Thymus (tissue), 11 donors: Measurements from ENCODE around the gene P4HB. TPM values are rescaled to one million over a fixed set of nuclear protein-coding genes. Genes with fewer than 3 reads are reported as not detected.

Experiments
- DNase-seq, 9 donors: peaks; one replicate each; pipeline ENCODE4 v3.0.0-alpha.2; 2013; ENCODE audit warnings: low spot score in 9 of 9, low read depth in 6 of 9, missing footprints in 1 of 9
- H3K27ac ChIP-seq, 2 donors: one replicate each; pipeline ENCODE4 v1.5.1; 2013; ENCODE audit warnings: control low read depth in 1 of 2, low read depth in 1 of 2, low read length in 1 of 2, mild to moderate bottlenecking in 1 of 2, moderate library complexity in 1 of 2
- H3K27me3 ChIP-seq, 2 donors: one replicate each; pipeline ENCODE4 v1.5.1; 2013; ENCODE audit warnings: low read length in 1 of 2; ENCODE audit not compliant: control insufficient read depth in 2 of 2, insufficient read depth in 1 of 2
- H3K36me3 ChIP-seq, 2 donors: one replicate each; pipeline ENCODE4 v1.5.1; 2013; ENCODE audit warnings: low read length in 1 of 2, mild to moderate bottlenecking in 1 of 2, moderate library complexity in 1 of 2; ENCODE audit not compliant: control insufficient read depth in 2 of 2, insufficient read depth in 2 of 2
- H3K4me1 ChIP-seq, 2 donors: one replicate each; pipeline ENCODE4 v1.5.1; 2013; ENCODE audit warnings: low read length in 2 of 2; ENCODE audit not compliant: control insufficient read depth in 2 of 2, insufficient read depth in 2 of 2
- H3K4me3 ChIP-seq, 2 donors: one replicate each; pipeline ENCODE4 v1.5.1; 2013; ENCODE audit warnings: low read length in 2 of 2, control low read depth in 1 of 2, mild to moderate bottlenecking in 1 of 2
- H3K9me3 ChIP-seq, 2 donors: one replicate each; pipeline ENCODE4 v1.5.1; 2013; ENCODE audit warnings: low read length in 1 of 2, mild to moderate bottlenecking in 1 of 2; ENCODE audit not compliant: control insufficient read depth in 2 of 2, insufficient read depth in 1 of 2
- WGBS: extraction: QIAGEN DNeasy Blood & Tissue Kit; methylation state at CpG from one replicate; pipeline ENCODE4 v1.1.7; 2013; 5-methylcytosine and 5-hydroxymethylcytosine counted together
- polyA plus RNA-seq: library from polyadenylated mRNA; stranded (reverse); fragments of 200-250 nt; gene quantifications from one replicate; pipeline ENCODE4 v1.2.3, GENCODE V29; 2013
- total RNA-seq: library from RNA; stranded (reverse); fragments of 120-200 nt; gene quantifications from one replicate; pipeline ENCODE4 v1.2.4, GENCODE V29; 2013
- donor health status: healthy.

The P4HB gene
- total and polyA plus RNA-seq, 2 donors = 210 to 219 TPM

GRCh38 chr17:81812571-81813370 lies 47.6 kb downstream of the P4HB start:
- Histone ChIP-seq H3K36me3 (no peaks in the 10 kb centered on the region), H3K27me3 (peaks cover under 1 to 46% of the 10 kb centered on the region in 2 donors), H3K9me3 (no peaks in the 10 kb centered on the region), H3K4me3 (no peak overlapping the region), H3K27ac (no peak overlapping the region), H3K4me1 (no peaks in the 10 kb centered on the region)
- WGBS = 94% methylated on average over 45 of the region's 45 CpGs
- DNase-seq = no peak

GRCh38 chr17:81811705-81812570 lies 48.4 kb downstream of the P4HB start:
- H3K27me3 ChIP-seq = peaks cover 7 to 49% of the 10 kb centered on the region in 2 donors
- no peaks in the 10 kb centered on the region for H3K9me3 ChIP-seq
- DNase-seq = no peak
- 88% methylated on average over 24 of the region's 24 CpGs for WGBS
- no peaks in the 10 kb centered on the region for H3K4me1 ChIP-seq
- H3K27ac ChIP-seq = no peak overlapping the region
- no peak overlapping the region for H3K4me3 ChIP-seq
- H3K36me3 ChIP-seq = no peaks in the 10 kb centered on the region

- H3K27me3 ChIP-seq = peaks cover 14 to 58% of the 10 kb centered on the region in 2 donors
Measured at GRCh38 chr17:81810892-81811704, 49.2 kb downstream of the P4HB start.

GRCh38 chr17:81810476-81810875 lies 49.9 kb downstream of the P4HB start:
- 87% methylated on average over 8 of the region's 8 CpGs for WGBS
- Histone ChIP-seq H3K27me3 (peaks cover 20 to 63% of the 10 kb centered on the region in 2 donors), H3K4me3 (no peak overlapping the region)

More at GRCh38 chr17:81810892-81811704, 49.2 kb downstream of the P4HB start:
- Histone ChIP-seq H3K27ac (no peak overlapping the region), H3K4me1 (no peaks in the 10 kb centered on the region), H3K4me3 (no peak overlapping the region), H3K9me3 (no peaks in the 10 kb centered on the region), H3K36me3 (no peaks in the 10 kb centered on the region)
- no peak for DNase-seq
- WGBS = 92% methylated on average over 42 of the region's 42 CpGs

GRCh38 chr17:81809556-81809998 lies 50.8 kb downstream of the P4HB start:
- Histone ChIP-seq H3K27me3 (peaks cover 29 to 65% of the 10 kb centered on the region in 2 donors), H3K9me3 (no peaks in the 10 kb centered on the region), H3K4me1 (no peaks in the 10 kb centered on the region), H3K36me3 (no peaks in the 10 kb centered on the region), H3K4me3 (no peak overlapping the region), H3K27ac (no peak overlapping the region)
- DNase-seq = no peak
- 71% methylated on average over 7 of the region's 7 CpGs for WGBS

More at GRCh38 chr17:81810476-81810875, 49.9 kb downstream of the P4HB start:
- Histone ChIP-seq H3K36me3 (no peaks in the 10 kb centered on the region), H3K9me3 (no peaks in the 10 kb centered on the region), H3K27ac (no peak overlapping the region), H3K4me1 (no peaks in the 10 kb centered on the region)
- no peak for DNase-seq

- peaks cover 35 to 70% of the 10 kb centered on the region in 2 donors for H3K27me3 ChIP-seq
- H3K4me3 ChIP-seq = no peak overlapping the region
- no peak for DNase-seq
- WGBS = 85% methylated on average over 20 of the region's 20 CpGs
- no peak overlapping the region for H3K27ac ChIP-seq
- H3K36me3 ChIP-seq = no peaks in the 10 kb centered on the region
- H3K9me3 ChIP-seq = no peaks in the 10 kb centered on the region
- no peaks in the 10 kb centered on the region for H3K4me1 ChIP-seq
Measured at GRCh38 chr17:81808778-81809555, 51.4 kb downstream of the P4HB start.

GRCh38 chr17:81807839-81808238 lies 52.5 kb downstream of the P4HB start:
- no peak for DNase-seq
- Histone ChIP-seq H3K4me1 (no peaks in the 10 kb centered on the region), H3K27ac (no peak overlapping the region), H3K36me3 (no peaks in the 10 kb centered on the region), H3K9me3 (no peaks in the 10 kb centered on the region), H3K27me3 (peaks cover 46 to 81% of the 10 kb centered on the region in 2 donors), H3K4me3 (no peak overlapping the region)
- whole genome bisulfite sequencing = 74% methylated on average over 13 of the region's 13 CpGs

- H3K36me3 ChIP-seq = no peaks in the 10 kb centered on the region
- H3K27me3 ChIP-seq = peaks cover 52 to 87% of the 10 kb centered on the region in 2 donors
- no peak for DNase-seq
- no peak overlapping the region for H3K4me3 ChIP-seq
- no peaks in the 10 kb centered on the region for H3K4me1 ChIP-seq
- H3K27ac ChIP-seq = no peak overlapping the region
- H3K9me3 ChIP-seq = no peaks in the 10 kb centered on the region
- 71% methylated on average over 18 of the region's 18 CpGs for WGBS
Measured at GRCh38 chr17:81807210-81807719, 53.1 kb downstream of the P4HB start.
